NCI-H1092 (cell line): ENCODE results near the gene PRKG2.

Source experiments
- DNase-seq: peaks from one replicate; lab custom pipeline; 2025; lab: John Stamatoyannopoulos, UW

The PRKG2 gene

GRCh38 chr4:81217779-81218178, 2.8 kb upstream of the PRKG2 start:
- no peak for DNase-seq

GRCh38 chr4:81215931-81216330, 909 bp upstream of the PRKG2 start:
- no peak for DNase-seq

- peak; percentile 30 for DNase-seq
These were observed 710 bp downstream of the PRKG2 start for GRCh38 chr4:81214144-81214880.

GRCh38 chr4:81213671-81214070, 1.4 kb downstream of the PRKG2 start:
- no peak for DNase-seq

GRCh38 chr4:81211956-81212355, 3.1 kb downstream of the PRKG2 start:
- no peak for DNase-seq

- no peak for DNase-seq
These were observed 7.2 kb downstream of the PRKG2 start for GRCh38 chr4:81207828-81208227.

- no peak for DNase-seq
These were observed 9.7 kb downstream of the PRKG2 start for GRCh38 chr4:81205302-81205701.

- DNase-seq: no peak
These were observed 10.5 kb downstream of the PRKG2 start for GRCh38 chr4:81204571-81204970.

GRCh38 chr4:81199831-81200230, 15.2 kb downstream of the PRKG2 start:
- DNase-seq: no peak

- DNase-seq: no peak
These were observed 16.4 kb downstream of the PRKG2 start for GRCh38 chr4:81198609-81199008.

- DNase-seq: peak; percentile 55
These were observed 17.0 kb downstream of the PRKG2 start for GRCh38 chr4:81197864-81198524.

GRCh38 chr4:81196126-81196650, 18.8 kb downstream of the PRKG2 start:
- DNase-seq: no peak

GRCh38 chr4:81195475-81195874, 19.5 kb downstream of the PRKG2 start:
- no peak for DNase-seq

- no peak for DNase-seq
These were observed 20.7 kb downstream of the PRKG2 start for GRCh38 chr4:81194286-81194685.

- no peak for DNase-seq
These were observed 34.1 kb downstream of the PRKG2 start for GRCh38 chr4:81180916-81181315.

GRCh38 chr4:81179326-81179725, 35.7 kb downstream of the PRKG2 start:
- DNase-seq: no peak

GRCh38 chr4:81173213-81173612, 41.8 kb downstream of the PRKG2 start:
- DNase-seq: no peak

- no peak for DNase-seq
These were observed 48.4 kb downstream of the PRKG2 start for GRCh38 chr4:81166458-81167160.

- DNase-seq: no peak
These were observed 49.1 kb downstream of the PRKG2 start for GRCh38 chr4:81165861-81166430.

GRCh38 chr4:81164623-81165416, 50.2 kb downstream of the PRKG2 start:
- DNase-seq: no peak

GRCh38 chr4:81164126-81164525, 50.9 kb downstream of the PRKG2 start:
- DNase-seq: no peak
